K562 (cell line): ENCODE measurements around the gene DYNLT4. TPM values are rescaled to one million over a fixed set of nuclear protein-coding genes. Genes with fewer than 3 reads are reported as not detected.

Experiments used
- CHD1 ChIP-seq: fragments of 200-600 bp; sonication (generic); IDR thresholded peaks from one replicate; pipeline ENCODE4 v1.6.1; 2012; ENCODE audit warnings: mild to moderate bottlenecking, moderate library complexity, low read length, inconsistent platforms
- E2F1 ChIP-seq: sonication (generic); formaldehyde crosslinking; IDR thresholded peaks from 2 replicates; pipeline ENCODE4 v1.8.1; 2023; ENCODE audit warnings: mild to moderate bottlenecking, missing genetic modification reagents, moderate library complexity
- EP300 ChIP-seq: IDR thresholded peaks from 2 replicates; pipeline ENCODE4 v1.6.1; 2012; ENCODE audit warnings: low read length, improper control_type of control experiment
- KAT8 ChIP-seq: fragments of 450-650 bp; IDR thresholded peaks from 2 replicates; pipeline ENCODE4 v1.6.1; 2016; ENCODE audit warnings: low read depth, mild to moderate bottlenecking
- MBD2 ChIP-seq: sonication (generic); IDR thresholded peaks from 2 replicates; pipeline ENCODE4 v1.6.1; 2016; ENCODE audit warnings: low read depth, borderline replicate concordance
- SMAD2 ChIP-seq: fragments of 150-350 bp; IDR thresholded peaks from 2 replicates; pipeline ENCODE4 v1.6.1; 2014; ENCODE audit warnings: low read depth, mild to moderate bottlenecking, low read length
- SMAD4 ChIP-seq: fragments of 250-450 bp; sonication (Bioruptor Pico); conservative IDR thresholded peaks from 2 replicates; pipeline ENCODE4 v1.8.0; 2021; ENCODE audit warnings: inconsistent platforms, mild to moderate bottlenecking, moderate library complexity
- SRSF1 ChIP-seq: fragments of 200-400 bp; formaldehyde crosslinking; IDR thresholded peaks from 2 replicates; pipeline ENCODE4 v1.6.1; 2017; ENCODE audit warnings: mild to moderate bottlenecking, low read depth, low read length, moderate library complexity
- TARDBP ChIP-seq: fragments of 450-650 bp; IDR thresholded peaks from 2 replicates; pipeline ENCODE4 v1.6.1; 2016
- ZFX ChIP-seq: sonication (generic); formaldehyde crosslinking; IDR thresholded peaks from 2 replicates; pipeline ENCODE4 v1.8.0; 2022; ENCODE audit warnings: mild to moderate bottlenecking, missing genetic modification reagents, moderate library complexity
- ZNF282 ChIP-seq: sonication (generic); formaldehyde crosslinking; IDR thresholded peaks from 2 replicates; pipeline ENCODE4 v1.8.1; 2023; ENCODE audit warnings: missing genetic modification reagents
- ZNF586 ChIP-seq: fragments of 450-650 bp; formaldehyde crosslinking; conservative IDR thresholded peaks from 2 replicates; pipeline ENCODE4 v1.4.0; 2020; ENCODE audit warnings: mild to moderate bottlenecking, moderate library complexity
- ZNF695 ChIP-seq: fragments of 450-650 bp; formaldehyde crosslinking; IDR thresholded peaks from 2 replicates; pipeline ENCODE4 v1.4.0; 2020; ENCODE audit warnings: mild to moderate bottlenecking, moderate library complexity
- polyA plus RNA-seq, 8 experiments: library from polyadenylated mRNA; depleted of rRNA in 4 of 8; stranded (reverse) in 5 of 8; unstranded in 3 of 8; fragments of >200 nt; fragmentation: Nextera tagmentation in 2 of 8; fragmentation: Illumina TruSeq in 1 of 8; extraction: Ambion mirVana in 2 of 8; extraction: Trizol in 1 of 8; gene quantifications; 2 replicates each; pipeline versions ENCODE4 v1.2.1 to v1.2.3, GENCODE V29; 2011 to 2014; ENCODE audit warnings: inconsistent platforms in 1 of 8, missing spikeins in 1 of 8
- total RNA-seq, 7 experiments: library from RNA; depleted of rRNA in 6 of 7; stranded (reverse); fragments of >200 nt in 6 of 7; fragmentation: Illumina TruSeq in 2 of 7; extraction: Trizol in 2 of 7; gene quantifications; 2 replicates each; pipeline versions ENCODE4 v1.2.1 to v1.2.3, GENCODE V29; 2011 to 2021; ENCODE audit warnings: low replicate concordance in 1 of 7
- TF ChIP-seq, protein P1 (sequence below): fragments of 450-650 bp; IDR thresholded peaks from 2 replicates; pipeline ENCODE4 v1.6.1; 2017; ENCODE audit warnings: mild to moderate bottlenecking, moderate library complexity
- TF ChIP-seq, protein P2 (sequence below): sonication (generic); IDR thresholded peaks from 2 replicates; pipeline ENCODE4 v1.6.1; 2016
- TF ChIP-seq, protein P3 (sequence below), 2 experiments: fragments of 450-650 bp; IDR thresholded peaks; 2 replicates each; pipeline ENCODE4 v1.6.1; 2016; ENCODE audit warnings: mild to moderate bottlenecking in 2 of 2, borderline replicate concordance in 1 of 2, low read depth in 1 of 2, moderate library complexity in 1 of 2

Gene DYNLT4
- total and polyA plus RNA-seq, 9 of the 15 experiments (the other 6 are each of a cell fraction or from before 2014, with no cell fraction given), result 0.29 to 0.73 TPM; not detected in 7

GRCh38 chr1:44820328-44821239 lies 13.4 kb upstream of the DYNLT4 start (continued):
- TF ChIP-seq, protein P1, sequence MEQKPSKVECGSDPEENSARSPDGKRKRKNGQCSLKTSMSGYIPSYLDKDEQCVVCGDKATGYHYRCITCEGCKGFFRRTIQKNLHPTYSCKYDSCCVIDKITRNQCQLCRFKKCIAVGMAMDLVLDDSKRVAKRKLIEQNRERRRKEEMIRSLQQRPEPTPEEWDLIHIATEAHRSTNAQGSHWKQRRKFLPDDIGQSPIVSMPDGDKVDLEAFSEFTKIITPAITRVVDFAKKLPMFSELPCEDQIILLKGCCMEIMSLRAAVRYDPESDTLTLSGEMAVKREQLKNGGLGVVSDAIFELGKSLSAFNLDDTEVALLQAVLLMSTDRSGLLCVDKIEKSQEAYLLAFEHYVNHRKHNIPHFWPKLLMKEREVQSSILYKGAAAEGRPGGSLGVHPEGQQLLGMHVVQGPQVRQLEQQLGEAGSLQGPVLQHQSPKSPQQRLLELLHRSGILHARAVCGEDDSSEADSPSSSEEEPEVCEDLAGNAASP, result no peak
- peak; percentile 33 for TF ChIP-seq ZFX (CRISPR knock-in tag)
- TF ChIP-seq, protein P2, sequence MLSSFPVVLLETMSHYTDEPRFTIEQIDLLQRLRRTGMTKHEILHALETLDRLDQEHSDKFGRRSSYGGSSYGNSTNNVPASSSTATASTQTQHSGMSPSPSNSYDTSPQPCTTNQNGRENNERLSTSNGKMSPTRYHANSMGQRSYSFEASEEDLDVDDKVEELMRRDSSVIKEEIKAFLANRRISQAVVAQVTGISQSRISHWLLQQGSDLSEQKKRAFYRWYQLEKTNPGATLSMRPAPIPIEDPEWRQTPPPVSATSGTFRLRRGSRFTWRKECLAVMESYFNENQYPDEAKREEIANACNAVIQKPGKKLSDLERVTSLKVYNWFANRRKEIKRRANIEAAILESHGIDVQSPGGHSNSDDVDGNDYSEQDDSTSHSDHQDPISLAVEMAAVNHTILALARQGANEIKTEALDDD, result no peak
- TF ChIP-seq ZNF282 (CRISPR knock-in tag), result no peak
- TF ChIP-seq E2F1 (CRISPR knock-in tag), result no peak
- no peak for TF ChIP-seq EP300
- no peak for TF ChIP-seq ZNF586 (CRISPR knock-in tag)
- TF ChIP-seq, protein P3, sequence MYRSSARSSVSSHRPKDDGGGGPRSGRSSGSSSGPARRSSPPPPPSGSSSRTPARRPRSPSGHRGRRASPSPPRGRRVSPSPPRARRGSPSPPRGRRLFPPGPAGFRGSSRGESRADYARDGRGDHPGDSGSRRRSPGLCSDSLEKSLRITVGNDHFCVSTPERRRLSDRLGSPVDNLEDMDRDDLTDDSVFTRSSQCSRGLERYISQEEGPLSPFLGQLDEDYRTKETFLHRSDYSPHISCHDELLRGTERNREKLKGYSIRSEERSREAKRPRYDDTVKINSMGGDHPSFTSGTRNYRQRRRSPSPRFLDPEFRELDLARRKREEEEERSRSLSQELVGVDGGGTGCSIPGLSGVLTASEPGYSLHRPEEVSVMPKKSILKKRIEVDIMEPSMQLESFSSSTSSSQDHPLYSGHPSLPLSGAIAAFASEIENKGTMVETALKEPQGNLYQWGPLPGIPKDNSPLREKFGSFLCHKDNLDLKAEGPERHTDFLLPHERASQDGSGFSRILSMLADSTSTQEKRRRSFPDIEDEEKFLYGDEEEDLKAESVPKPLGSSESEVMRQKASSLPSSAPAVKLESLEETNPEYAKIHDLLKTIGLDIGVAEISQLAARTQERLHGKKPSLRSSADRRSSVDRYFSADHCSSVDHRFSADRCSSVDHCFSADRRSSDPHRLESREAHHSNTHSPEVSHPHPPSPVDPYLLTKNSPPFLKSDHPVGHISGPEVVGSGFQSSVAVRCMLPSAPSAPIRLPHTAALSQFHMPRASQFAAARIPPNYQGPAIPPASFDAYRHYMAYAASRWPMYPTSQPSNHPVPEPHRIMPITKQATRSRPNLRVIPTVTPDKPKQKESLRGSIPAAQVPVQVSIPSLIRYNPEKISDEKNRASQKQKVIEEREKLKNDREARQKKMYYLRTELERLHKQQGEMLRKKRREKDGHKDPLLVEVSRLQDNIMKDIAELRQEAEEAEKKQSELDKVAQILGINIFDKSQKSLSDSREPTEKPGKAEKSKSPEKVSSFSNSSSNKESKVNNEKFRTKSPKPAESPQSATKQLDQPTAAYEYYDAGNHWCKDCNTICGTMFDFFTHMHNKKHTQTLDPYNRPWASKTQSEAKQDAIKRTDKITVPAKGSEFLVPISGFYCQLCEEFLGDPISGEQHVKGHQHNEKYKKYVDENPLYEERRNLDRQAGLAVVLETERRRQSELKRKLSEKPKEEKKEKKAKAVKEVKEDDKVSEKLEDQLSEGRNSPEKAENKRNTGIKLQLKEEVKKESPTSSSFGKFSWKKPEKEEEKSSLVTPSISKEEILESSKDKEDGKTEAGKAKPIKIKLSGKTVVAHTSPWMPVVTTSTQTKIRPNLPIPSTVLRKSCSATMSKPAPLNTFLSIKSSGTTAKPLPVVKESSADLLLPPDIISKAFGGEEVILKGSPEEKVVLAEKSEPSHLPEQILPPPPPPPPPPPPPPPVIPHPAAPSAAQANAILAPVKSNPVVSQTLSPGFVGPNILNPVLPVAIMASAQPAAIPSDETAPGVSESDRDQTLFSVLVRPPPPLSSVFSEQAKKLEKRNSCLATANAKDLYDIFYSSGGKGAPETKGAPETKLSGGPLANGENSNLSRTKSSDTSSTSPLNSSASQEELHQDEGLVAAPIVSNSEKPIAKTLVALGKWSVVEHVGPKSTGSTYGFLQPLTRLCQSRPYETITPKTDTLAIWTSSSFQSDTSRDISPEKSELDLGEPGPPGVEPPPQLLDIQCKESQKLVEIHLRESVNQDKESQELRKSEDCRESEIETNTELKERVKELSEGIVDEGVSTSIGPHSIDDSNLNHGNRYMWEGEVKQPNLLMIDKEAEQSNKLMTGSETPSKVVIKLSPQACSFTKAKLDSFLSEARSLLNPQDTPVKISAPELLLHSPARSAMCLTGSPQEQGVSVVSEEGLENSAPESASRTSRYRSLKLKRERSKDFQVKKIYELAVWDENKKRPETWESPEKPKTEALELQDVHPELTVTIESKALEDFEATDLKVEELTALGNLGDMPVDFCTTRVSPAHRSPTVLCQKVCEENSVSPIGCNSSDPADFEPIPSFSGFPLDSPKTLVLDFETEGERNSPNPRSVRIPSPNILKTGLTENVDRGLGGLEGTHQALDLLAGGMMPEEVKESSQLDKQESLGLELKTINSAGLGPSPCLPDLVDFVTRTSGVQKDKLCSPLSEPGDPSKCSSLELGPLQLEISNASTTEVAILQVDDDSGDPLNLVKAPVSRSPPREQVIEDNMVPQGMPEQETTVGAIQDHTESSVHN (IDR thresholded peaks at IDR 0.05; ENCODE audit: borderline replicate concordance in 1 of 2, low read depth in 1 of 2), result no peak
- TF ChIP-seq SRSF1, result no peak
- TF ChIP-seq SMAD4 (CRISPR knock-in tag), result peak; percentile 42; the same call in 1 of the 2 replicates
- no peak for TF ChIP-seq TARDBP
- no peak for TF ChIP-seq SMAD2
- TF ChIP-seq CHD1, result no peak
- TF ChIP-seq KAT8, result no peak
- no peak for TF ChIP-seq MBD2
- TF ChIP-seq ZNF695 (CRISPR knock-in tag), result no peak
